CD4-positive, alpha-beta T cell treated with Interleukin-21 for 1 hour (primary cell): ENCODE data around the gene SRP19.
"Not testable (repeated sequence)": the region's sequence is repeated elsewhere in the genome, so short reads cannot be mapped to it uniquely, and the experiment has no call there.

ENCODE experiments used
- DNase-seq: peaks from one replicate; pipeline ENCODE4 v3.0.0-alpha.2; 2020

Gene SRP19

DNA sequence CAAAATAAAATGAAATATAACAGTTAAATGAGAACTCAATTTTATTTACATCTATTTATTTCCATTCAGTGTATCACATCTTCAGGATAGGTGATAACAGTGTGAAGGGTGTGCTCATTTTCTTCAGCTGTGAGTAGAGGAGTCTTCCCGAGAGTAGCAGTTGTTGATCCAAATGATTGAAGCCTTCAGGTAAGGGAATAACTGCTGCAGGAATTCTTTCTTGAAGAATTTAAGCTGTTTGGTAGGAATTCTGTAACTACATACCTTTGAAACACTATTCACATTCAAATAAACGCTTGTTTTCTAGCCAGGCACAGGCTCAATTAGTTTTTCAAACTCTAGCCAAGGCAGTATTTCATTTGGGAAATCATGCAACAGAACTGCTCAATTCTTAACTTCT is 15.3 kb downstream of the SRP19 start:
- no peak for DNase-seq

DNA sequence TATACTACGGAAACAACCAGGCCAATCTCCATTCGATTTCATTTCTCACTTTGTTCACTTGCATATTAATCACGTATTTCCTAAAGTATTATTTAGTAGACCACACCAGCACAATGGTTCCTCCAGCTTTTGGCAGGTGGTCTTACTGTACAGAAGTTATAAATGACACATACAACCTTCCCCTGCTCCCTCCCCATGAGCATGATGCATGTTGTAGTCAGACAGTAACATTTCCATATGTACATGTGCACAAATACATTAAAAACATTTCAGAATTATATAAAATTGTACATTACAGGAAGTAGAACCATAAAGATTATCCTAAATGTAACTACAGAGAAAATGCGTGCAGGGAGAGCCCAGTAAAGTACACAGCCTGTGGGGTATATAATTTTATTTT is 17.0 kb downstream of the SRP19 start:
- no peak for DNase-seq

DNA sequence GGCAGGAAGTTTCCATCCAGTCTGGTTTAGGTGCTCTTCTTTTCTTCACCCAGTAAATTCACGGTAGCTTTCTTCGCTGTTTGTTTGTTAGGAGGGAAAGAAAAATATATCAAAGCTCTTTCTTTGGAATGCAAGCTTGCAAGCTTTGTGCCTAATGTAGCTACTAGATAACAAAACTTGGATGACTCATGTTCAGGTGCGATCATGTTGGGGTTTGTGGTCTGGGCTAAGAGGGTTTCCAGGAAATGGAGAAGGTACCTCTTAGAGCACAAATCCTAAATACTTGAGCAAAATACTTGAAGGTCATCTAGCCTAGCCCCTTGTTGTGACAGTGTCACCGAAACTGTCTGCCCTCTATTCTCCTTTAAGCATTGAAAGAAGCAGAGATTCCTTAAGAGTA is 17.7 kb downstream of the SRP19 start:
- DNase-seq = peak; percentile 69

DNA sequence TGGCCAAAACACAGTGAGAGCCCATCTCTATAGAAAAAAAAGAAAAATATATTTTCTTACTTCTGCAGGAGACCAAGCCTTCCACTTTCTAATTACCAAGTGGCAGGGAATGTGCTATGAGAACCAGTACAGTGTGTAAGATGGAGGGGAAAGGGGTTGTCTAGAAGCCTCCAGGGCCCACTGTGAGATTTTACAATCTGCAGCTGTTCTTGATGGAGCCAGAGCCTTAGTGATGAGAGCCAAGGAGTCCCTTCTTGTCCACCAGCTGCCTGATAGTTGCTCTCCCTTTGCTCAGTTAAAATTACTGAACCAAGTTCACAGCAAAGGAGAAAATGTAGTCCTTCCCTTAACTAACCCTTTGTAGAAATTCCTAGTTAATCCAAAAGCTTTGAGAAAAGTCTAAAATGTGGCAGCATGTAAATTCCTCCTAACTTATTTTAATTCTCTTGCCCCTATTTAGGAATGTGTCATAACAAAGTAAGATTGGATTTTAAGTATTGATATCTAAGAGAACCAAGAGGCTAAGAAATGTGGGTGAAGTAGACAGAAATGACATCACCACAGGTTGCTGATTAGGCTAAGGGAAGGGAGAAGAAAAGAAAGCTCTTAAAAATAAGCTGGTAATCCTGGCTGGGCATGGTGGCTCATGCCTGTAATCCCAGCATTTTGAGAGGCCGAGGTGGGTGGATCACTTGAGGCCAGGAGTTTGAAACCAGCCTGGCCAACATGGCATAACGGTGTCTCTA is 19.3 kb downstream of the SRP19 start:
- DNase-seq = no peak

DNA sequence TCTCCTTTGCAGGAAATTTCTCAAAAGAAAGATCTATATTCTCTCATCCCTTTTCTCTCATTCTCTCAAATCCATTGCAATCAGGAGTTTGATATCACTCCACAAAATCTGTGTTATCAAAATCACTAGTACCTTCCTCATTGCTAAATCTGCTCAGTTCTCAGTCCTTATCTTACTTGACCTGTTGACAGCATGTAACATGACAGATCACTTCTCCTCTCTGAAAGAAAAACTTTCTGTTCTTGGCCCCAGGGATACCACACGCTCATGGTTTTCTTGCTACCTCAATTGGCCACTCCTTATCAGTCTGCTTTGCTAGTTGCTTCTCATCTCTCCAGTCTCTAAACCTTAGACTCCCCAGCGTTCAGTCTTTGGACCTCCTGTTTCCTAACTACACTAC is 22.1 kb downstream of the SRP19 start:
- no peak for DNase-seq

DNA sequence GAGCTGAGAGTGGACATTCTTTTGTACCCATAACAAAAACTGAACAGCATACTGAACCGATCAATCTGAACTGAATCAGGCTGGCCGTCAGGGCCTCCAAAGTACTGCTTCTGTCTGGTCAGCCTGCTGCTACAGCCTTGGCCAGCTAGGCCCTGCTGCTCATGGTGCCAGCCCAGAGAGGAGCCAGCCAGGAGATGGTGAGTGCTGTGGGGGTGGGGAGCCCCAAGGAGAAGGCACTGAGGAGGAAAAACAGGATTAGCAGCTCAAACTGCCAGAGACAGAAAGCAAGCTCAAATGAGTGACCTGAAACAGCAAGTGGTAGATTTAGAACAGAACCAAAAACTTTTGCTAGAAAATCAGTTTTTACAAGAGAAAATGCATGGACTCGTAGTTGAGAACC is 23.9 kb downstream of the SRP19 start:
- no peak for DNase-seq

DNA sequence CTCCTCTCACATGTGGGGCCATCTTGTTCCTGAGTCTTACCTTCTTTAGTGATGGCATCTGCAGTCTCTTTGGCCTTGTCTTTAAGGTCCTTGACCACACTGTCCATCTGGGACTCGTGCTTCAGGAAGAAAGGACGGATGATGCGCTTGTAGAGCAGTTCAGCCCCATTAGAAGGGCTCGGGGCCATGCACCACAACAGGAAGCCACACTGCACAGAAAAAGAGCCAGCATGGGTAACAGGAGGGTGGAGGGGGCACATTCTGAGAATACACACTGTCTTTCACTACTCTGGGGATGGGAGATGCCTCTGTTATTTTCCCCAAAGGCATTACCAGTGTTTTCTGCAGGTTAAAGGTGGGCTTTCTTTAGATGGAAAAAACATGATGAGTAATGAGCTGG is 25.9 kb downstream of the SRP19 start:
- DNase-seq = peak; percentile 16

DNA sequence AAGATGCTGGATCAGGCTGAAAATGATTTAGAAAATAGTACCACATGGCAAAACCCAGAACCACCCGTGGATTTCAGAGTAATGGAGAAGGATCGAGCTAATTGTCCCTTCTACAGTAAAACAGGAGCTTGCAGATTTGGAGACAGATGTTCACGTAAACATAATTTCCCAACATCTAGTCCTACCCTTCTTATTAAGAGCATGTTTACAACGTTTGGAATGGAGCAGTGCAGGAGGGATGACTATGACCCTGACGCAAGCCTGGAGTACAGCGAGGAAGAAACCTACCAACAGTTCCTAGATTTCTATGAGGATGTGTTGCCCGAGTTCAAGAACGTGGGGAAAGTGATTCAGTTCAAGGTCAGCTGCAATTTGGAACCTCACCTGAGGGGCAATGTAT is 31.0 kb downstream of the SRP19 start:
- not testable (repeated sequence) for DNase-seq

DNA sequence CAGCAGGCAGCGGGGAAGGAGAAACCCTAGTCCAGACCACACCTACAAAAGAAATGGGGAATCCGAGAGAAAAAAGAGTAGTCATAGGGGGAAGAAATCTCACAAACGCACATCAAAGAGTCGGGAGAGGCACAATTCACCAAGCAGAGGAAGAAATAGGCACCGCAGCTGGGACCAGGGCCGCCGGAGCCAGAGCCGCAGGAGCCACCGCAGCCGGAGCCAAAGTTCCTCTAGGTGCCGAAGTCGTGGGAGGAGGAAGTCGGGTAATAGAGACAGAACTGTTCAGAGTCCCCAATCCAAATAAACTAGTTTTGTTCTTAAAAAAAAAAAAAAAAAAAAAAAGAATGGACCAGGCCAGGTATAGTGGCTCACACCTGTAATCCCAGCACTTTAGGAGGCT is 31.7 kb downstream of the SRP19 start:
- DNase-seq = no peak

DNA sequence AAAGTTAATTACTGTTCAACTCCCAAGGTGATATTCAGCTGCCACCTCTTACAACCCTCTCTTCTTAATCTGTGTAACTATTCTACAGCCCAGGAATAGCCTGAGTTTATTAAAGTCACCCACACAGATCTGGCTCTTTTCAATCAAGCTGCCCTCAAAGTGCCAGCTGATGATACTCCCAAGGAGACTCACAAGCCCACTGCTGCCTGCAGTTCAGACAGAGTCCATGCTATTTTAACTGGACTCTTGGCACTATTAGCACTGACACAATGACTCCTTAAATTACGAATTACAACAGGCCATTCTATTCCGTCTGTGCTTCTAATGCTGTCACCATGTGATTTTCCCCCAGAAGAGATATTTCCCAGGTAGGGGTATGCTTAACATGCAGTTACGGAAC is 34.6 kb downstream of the SRP19 start:
- DNase-seq = no peak

DNA sequence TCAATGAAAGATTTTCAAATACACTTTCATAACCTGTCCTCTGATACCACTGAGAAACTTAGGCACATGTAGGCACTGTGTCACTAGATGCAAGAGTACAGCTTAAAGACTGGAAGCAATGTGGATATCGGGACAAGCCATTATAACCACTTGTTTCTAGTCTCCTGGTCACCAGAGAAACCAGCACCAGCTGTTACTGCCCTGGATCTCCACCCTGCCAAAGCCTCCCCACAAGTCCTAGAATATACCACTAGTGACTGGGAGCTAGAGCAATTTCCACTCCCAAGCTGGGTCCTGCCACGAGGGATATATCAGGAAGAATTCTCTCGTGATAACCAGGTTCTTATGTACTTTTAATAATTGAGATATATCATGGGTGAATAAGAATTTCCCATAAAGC is 41.5 kb downstream of the SRP19 start:
- DNase-seq = no peak

DNA sequence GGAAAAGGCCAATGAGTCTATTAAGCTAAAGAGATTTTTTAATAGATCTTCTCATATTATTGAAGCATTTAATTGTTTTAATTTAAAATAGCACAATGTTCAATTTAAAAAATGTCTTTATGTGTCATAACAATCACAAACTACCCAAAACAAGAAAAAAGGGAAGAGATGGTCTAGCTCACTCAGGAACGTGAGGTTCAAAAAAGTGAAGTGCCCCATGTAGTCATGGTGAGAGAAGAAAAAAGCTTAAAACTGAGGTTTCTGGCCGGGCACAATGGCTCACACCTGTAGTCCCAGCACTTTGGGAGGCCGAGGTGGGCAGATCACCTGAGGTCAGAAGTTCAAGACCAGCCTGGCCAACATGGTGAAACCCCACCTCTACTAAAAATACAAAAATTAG is 43.9 kb downstream of the SRP19 start:
- DNase-seq = not testable (repeated sequence)

DNA sequence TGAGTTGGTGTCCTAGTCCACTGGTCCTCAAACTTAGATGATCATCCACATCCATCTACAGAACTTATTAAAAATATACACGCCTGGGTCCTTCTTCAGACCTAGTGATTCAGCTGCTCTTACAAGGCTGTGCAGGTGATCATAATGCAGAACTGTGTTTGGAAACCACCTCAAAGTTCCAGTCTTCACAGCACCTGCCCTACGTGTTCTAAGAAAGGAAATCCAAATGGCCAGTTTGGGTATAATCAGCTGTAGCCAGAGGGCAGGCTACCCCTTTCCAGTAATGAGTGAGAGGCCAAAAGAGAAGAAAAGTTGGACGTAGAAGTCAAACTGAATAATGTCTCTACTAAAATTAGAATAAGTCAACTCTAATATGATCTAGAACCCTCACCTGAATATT is 45.5 kb downstream of the SRP19 start:
- DNase-seq = no peak

DNA sequence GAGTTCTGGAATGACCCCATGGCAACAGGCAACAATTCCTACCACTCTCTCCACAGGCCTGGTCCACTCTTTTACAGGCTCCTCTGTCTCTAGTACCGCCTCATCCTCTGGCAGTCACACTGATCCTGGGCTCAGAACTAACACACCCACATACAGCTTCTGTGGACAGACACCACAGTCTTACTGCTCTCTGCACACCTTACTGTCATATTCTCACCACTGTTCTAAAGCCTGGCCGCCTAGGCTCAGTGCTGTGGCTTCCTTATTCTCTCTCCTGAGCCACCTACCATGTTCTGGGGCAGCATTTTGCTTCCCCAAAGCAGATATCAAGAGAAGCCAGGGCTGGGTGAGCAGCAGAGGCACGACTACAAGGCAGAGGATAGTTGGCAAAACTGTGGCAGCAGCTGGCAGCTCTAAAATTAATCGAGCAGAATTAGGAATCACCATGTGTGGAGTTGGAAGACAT is 46.1 kb downstream of the SRP19 start:
- DNase-seq = no peak

DNA sequence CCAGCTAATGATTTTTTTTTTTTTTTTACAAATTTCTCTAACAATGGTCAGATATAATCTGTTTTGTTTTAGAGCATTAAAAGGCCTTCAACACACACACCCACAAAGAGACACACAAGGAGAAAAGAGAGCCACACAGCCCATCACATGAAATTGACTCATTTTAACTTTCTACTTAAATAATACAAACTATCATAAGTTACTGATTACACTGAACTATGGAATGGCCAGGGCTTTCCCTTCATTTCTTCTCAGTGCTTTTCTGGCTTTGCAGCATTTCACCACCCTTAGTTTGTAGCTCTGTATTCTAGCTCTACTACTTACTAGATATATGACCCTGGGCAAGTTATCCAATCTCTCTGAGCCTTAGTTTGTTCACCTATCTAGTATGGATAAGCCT is 47.8 kb downstream of the SRP19 start:
- DNase-seq = no peak

DNA sequence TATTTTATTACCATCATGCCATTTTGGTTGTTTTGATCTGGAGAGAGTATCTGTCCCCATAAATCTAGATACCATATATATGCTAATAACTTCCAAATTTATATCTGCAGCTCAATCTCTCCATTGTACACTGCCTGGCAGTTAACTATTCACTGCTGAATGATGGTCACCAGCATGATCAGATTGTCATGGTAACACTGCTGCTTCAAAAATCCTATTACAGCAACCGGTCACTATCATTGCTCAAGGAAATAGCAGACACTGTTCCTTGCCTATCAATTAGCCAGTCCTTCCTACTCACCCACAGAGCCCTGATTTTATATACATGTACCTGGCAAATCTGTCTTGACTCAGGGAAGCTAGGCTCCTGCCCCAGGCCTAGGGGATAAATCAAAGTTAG is 49.4 kb downstream of the SRP19 start:
- DNase-seq = no peak

DNA sequence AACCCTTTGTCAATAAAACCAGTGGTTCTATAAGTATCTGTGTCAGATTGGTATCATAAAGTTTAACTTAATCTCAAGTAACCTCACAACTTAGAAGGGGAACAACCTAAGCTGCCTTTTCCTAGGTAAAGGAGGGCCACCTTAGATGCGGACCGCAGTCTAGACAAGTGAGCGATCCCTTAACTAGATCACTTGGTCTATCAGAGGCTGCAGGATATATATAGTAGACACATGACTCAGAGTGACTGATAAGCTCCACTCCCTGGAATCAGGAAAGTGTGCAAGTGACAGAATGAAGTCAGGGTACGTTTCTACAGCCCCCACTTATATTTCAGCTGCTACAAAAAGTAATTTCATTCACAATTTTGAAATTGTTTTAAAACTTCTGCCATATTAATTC is 53.5 kb downstream of the SRP19 start:
- DNase-seq = no peak

DNA sequence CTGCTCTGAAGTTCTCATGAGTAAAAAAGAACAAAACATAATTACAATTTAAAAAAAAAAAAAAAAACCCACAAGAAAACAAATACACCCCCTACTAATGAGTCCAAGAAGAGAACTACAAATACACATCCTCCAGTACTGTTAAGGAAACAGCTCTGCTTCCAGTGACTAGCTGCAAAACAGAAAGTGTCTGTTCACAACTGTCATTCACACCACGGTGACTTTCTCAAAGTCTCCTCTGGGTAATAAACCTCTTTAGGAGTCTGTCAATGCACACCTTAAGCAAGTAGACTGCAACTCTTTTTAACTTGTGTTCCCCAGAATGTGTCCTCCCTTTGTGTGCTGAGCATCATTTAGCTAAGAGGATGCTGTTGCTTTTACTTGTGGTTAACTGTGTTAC is 54.7 kb downstream of the SRP19 start:
- DNase-seq = peak; percentile 12

DNA sequence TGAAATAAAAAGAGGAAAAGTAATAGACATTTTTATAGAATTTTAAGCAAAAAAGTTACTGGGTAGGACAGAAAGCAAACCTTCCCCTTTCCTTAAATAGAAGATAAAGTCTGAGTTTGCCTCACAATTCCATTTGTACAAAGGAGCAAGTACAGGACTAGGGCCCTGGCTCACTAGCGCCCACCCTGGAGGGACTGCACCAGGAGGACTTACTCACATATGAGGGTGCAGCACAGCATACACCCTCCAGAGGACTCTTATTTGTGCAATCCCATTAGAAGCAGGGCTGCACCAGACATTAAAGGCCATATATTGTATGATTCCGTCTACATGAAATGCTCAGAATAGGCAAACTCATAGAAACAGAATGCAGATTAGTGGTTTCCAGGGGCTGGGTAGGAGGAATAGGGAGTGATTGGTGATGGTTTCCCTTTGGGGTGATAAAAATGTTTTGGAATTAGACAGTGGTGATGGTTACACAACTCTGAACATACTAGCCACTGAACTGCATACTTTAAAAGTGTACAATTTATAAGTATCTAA is 56.4 kb downstream of the SRP19 start:
- DNase-seq = peak; percentile 24

DNA sequence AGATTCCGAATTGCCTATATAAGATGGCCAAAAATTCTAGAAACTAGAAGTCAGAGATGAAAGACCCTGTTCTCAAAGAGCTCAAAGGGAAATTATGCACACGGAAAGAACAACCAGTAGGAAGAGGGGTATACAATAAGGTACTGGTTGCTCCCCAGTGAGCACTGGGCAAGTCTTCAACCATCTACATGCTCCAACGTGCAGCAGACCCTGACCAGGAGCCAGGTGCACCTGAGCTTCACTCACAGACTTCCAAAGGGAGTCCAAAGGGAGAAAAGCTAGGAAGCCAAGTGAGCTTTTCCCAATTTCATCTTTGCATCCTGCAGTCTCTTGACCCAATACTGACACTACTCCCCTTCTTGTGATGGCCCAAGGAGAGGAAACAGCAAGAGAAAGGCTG is 57.0 kb downstream of the SRP19 start:
- no peak for DNase-seq

DNA sequence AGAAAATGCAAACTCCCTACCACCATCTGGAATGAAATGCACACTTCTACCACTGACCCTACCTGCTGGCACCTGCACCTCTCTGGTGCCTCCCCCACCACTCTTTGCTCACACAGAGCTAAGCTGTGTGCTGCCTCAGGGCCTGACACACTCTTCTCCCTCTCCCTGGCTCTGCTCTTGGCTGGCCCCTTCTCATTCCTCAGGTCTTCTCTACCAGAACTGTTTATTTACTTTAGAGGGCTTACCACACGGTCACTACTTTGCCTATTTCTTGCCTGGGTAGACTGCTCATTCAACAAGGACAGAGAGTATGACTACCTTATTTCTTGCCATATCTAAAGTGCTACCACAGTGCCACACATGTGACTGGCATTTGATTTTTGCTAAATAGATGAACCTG is 57.6 kb downstream of the SRP19 start:
- DNase-seq = no peak
